Measurements from ENCODE around the gene PTGES2.
A peak's percentile ranks its signal among the peaks of the same experiment; 100 is the strongest.
"Not testable (repeated sequence)": the region's sequence is repeated elsewhere in the genome, so short reads cannot be mapped to it uniquely, and the experiment has no call there.

PTGES2 gene

DNA sequence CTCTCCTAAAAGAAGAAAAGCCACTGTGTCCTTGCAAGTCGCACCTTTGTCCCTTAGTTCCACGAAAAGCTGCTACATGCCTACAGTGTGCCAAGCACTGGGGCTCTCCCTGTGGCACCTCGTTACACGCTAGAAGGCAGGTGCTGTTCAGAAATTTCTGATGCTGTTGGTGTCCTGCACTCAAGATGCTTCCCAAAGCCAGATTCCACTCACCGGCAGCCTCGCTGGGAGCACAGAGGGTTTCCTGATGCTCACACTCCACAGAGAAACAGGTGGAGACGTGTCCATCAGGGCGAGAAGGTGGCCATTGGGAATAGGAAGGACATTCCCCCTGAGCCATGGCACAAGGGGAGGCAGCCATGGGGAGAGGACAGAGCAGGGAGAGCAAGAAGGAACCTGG is 3.8 kb upstream of the PTGES2 start:
- not testable (repeated sequence) for ATAC-seq; H3K27me3 Mint-ChIP-seq; H3K27ac Mint-ChIP-seq; H3K4me3 Mint-ChIP-seq; DNase-seq; H3K36me3 Mint-ChIP-seq (ENCODE audit: low read depth); H3K9me3 Mint-ChIP-seq
- H3K4me1 Mint-ChIP-seq: peaks cover 15% of the 10 kb centered on the region

GRCh38 chr9:128130651-128131050 is 3.1 kb upstream of the PTGES2 start:
- H3K27me3 Mint-ChIP-seq; H3K36me3 Mint-ChIP-seq (ENCODE audit: low read depth); DNase-seq; H3K27ac Mint-ChIP-seq; H3K4me3 Mint-ChIP-seq; H3K9me3 Mint-ChIP-seq; ATAC-seq: not testable (repeated sequence)
- H3K4me1 Mint-ChIP-seq: peaks cover 21% of the 10 kb centered on the region

DNA sequence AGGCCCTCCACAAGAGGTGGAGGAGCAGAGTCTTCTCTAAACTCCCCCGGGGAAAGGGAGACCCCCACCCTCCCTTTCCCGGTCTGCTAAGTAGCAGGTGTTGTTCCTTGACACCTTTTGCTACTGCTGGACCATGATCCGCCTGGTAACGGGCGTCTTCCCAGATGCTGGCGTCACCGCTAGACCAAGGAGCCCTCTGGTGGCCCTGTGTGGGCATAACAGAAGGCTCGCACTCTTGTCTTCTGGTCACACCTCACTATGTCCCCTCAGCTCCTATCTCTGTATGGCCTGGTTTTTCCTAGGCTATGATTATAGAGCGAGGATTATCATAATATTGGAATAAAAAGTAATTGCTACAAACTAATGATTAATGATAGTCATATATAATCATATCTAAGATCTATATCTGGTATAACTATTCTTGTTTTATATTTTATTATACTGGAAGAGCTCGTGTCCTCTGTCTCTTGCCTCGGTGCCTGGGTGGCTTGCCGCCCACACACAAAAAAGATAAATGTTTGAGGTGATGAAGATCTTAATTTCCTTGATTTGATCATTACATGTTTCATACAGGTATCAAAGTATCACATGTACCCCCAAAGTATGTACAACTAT is 2.6 kb upstream of the PTGES2 start:
- ATAC-seq; H3K36me3 Mint-ChIP-seq (ENCODE audit: low read depth); H3K27me3 Mint-ChIP-seq; H3K9me3 Mint-ChIP-seq; H3K27ac Mint-ChIP-seq: not testable (repeated sequence)
- H3K4me1 Mint-ChIP-seq: peaks cover 26% of the 10 kb centered on the region
- peak; percentile 60 for DNase-seq
- peak overlapping the region; percentile 54 for H3K4me3 Mint-ChIP-seq

DNA sequence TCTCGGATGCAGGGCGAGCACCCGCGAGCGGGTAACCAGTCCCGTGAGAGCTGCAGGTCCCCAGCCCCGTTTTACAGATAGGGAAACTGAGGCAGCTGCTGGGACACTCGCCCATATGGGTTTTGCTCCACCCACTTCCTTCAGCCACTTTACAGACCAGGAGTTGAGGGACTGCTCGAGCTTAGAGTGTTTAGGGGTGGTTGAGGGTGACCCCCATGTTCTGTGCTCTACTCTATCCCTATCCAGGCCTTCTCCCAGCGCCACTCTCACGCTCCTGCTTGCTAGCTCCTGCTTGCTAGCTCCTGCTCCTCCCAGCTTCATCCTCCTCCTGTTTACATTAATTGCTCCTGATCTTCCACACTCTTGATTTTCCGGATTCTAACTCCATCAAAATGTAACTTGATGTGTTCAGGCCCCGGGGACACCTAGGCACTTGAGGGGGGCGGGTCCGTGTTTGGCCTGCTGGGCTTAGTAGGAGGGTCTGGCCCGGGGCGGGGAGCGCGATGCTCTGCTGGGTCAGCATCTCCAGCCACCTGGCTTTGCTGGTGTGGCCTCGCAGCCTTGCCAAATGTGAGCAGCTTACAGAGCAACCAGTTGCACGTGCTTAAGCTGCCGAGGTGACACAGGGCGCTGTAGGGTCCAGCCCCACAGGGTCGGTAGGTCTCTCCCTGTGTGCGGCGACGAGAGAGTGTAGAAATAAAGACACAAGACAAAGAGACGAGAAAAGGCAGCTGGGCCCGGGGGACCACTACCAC is 1.5 kb upstream of the PTGES2 start:
- no peaks in the 10 kb centered on the region for H3K9me3 Mint-ChIP-seq
- DNase-seq (no peak), ATAC-seq (no peak)
- H3K4me1 Mint-ChIP-seq: peaks cover 31% of the 10 kb centered on the region
- peak overlapping the region; percentile 99 for H3K27ac Mint-ChIP-seq
- H3K4me3 Mint-ChIP-seq: peak overlapping the region; percentile 97
- H3K27me3 Mint-ChIP-seq: peaks cover 9% of the 10 kb centered on the region
- peaks cover 6% of the 10 kb centered on the region for H3K36me3 Mint-ChIP-seq (ENCODE audit: low read depth)

GRCh38 chr9:128127990-128128835 is 684 bp upstream of the PTGES2 start:
- Mint-ChIP-seq H3K9me3 (no peaks in the 10 kb centered on the region), H3K27me3 (peaks cover 9% of the 10 kb centered on the region), H3K36me3 (ENCODE audit: low read depth) (peaks cover 6% of the 10 kb centered on the region), H3K4me3 (peak overlapping the region; percentile 97), H3K4me1 (peaks cover 31% of the 10 kb centered on the region), H3K27ac (peak overlapping the region; percentile 99)
- ATAC-seq (peak; percentile 75), DNase-seq (peak; percentile 83)

GRCh38 chr9:128125580-128126354 is 1.8 kb downstream of the PTGES2 start:
- Mint-ChIP-seq H3K4me3 (peak overlapping the region; percentile 82), H3K9me3 (no peaks in the 10 kb centered on the region), H3K36me3 (ENCODE audit: low read depth) (peaks cover 6% of the 10 kb centered on the region), H3K27ac (peak overlapping the region; percentile 77), H3K4me1 (peaks cover 31% of the 10 kb centered on the region), H3K27me3 (no peaks in the 10 kb centered on the region)
- DNase-seq (no peak), ATAC-seq (no peak)

DNA sequence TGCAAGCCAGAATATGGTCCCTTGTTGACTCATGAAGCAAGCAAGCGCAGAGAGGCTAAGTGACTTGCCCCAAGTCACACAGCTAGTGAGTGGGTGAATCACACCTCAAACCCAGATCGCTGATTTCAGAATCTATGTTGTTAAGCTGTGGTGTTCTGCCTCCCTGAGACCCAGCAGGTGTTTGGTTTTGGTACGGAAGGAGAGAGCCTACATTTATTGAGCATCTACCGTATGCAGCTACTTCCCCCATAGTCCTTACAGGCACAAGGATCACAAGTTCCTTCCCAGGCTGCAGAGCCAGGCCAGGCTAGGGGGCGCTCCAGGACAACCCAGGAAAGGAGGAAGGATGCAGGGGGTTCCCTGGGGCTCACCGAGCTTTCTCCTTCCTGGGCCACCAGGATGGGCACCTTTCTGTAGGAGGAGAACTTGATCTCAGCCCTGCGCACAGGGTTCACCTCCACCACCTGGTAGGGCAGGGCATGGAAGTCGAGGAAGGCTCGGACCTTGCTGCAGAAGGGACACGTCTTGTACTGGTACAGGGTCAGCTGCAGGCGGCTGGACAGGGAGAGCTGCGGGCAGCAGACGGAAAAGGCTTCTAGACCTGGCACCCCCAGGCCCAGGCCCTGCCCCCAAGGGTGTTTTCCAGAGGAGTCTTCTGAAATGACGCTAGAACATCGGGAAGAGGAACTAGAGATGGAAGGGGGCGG is 2.5 kb downstream of the PTGES2 start:
- peak overlapping the region; percentile 82 for H3K4me3 Mint-ChIP-seq
- DNase-seq (peak; percentile 71), ATAC-seq (no peak)
- H3K27ac Mint-ChIP-seq: no peak overlapping the region
- peaks cover 30% of the 10 kb centered on the region for H3K4me1 Mint-ChIP-seq
- no peaks in the 10 kb centered on the region for H3K9me3 Mint-ChIP-seq
- peaks cover 6% of the 10 kb centered on the region for H3K36me3 Mint-ChIP-seq (ENCODE audit: low read depth)
- no peaks in the 10 kb centered on the region for H3K27me3 Mint-ChIP-seq

DNA sequence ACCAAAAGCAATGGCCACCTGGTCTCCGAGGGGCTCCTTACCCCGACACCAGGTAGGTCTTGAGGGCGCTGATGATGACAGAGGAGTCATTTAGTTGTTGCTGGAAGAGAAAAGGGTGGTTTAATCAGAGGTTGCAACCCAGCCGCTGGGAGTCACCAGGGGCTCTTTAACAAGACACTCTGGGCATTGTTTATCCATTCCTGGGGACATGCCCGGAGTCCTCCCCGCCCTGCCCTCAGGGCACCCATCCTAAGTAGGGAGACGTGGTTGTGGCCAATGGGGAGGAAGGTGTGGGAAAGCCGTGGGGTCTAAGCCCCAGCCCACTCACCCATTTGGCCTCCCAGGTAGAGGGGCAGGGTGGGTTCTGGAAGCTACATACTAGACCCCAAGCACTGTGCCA is 3.1 kb downstream of the PTGES2 start:
- no peak overlapping the region for H3K4me3 Mint-ChIP-seq
- H3K36me3 Mint-ChIP-seq (ENCODE audit: low read depth): peaks cover 6% of the 10 kb centered on the region
- no peak overlapping the region for H3K27ac Mint-ChIP-seq
- H3K9me3 Mint-ChIP-seq: no peaks in the 10 kb centered on the region
- DNase-seq (no peak), ATAC-seq (no peak)
- peaks cover 27% of the 10 kb centered on the region for H3K4me1 Mint-ChIP-seq
- no peaks in the 10 kb centered on the region for H3K27me3 Mint-ChIP-seq

GRCh38 chr9:128123451-128124080 is 4.0 kb downstream of the PTGES2 start:
- Mint-ChIP-seq H3K27me3 (no peaks in the 10 kb centered on the region), H3K4me1 (peaks cover 20% of the 10 kb centered on the region), H3K27ac (no peak overlapping the region), H3K9me3 (no peaks in the 10 kb centered on the region), H3K4me3 (no peak overlapping the region), H3K36me3 (ENCODE audit: low read depth) (peaks cover 6% of the 10 kb centered on the region)
- ATAC-seq: no peak
- DNase-seq: no peak

DNA sequence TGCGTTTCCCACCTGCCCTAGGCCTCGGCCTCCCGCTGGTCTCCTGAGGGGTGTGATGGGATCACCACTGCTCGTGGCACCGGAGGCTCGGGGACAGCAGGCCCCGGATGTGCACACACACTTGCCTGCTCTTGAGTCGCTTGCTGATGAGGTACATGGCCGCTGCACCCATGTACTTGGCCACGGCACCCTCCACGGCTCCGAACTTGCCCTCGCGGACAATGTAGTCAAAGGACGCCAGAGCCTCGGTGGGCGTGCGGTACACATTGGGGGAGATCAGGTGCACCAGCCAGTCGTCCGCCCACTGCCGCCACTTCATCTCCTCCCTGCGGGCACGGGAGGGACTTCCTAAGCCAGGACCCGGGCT is 4.7 kb downstream of the PTGES2 start:
- no peaks in the 10 kb centered on the region for H3K27me3 Mint-ChIP-seq
- H3K4me3 Mint-ChIP-seq: no peak overlapping the region
- H3K4me1 Mint-ChIP-seq: peaks cover 18% of the 10 kb centered on the region
- H3K9me3 Mint-ChIP-seq: no peaks in the 10 kb centered on the region
- no peak for ATAC-seq
- no peak for DNase-seq
- no peak overlapping the region for H3K27ac Mint-ChIP-seq
- H3K36me3 Mint-ChIP-seq (ENCODE audit: low read depth): peaks cover 6% of the 10 kb centered on the region

DNA sequence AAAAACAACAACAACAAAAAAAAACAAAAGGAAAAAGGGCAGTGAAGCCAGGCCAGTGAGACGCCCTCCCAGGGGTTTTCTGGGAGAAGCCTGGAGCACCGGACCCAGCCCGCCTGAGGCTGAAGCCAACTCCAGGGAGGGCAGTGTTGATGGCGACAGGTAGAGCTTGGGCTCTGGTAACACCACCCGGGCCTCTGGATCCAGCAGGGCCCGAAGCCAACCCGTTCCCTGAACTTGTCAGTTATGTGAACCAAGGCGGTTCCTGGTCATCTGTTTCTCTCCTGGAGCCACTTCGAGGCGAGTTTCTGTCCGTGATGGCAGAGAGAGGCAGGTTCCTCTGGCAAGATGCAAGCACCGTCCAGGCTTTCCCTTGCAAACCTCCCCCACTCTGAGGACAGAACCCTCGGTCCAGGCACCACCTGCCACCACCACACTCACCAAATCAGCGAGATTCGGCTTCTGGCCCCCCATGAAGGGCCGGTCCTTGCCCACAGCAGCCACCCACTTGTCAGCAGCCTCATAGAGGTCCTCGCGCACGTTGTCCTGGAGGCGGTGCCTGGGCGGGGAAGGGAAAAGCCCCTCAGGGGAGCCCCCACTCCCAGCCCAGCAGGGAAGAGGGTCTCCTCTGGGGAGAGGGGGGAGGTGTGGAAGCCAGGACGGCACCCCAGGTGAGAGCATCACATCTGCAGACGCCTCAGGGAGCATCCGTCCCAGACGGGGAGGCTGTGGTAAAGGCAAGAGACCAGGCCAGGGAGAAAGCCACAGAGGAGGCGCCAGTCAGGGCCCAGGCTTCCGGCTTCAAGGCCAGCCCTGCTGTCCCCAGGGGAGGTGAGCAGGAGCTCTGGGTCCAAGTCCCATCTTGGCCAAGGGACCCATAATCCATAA is 5.4 kb downstream of the PTGES2 start:
- H3K4me3 Mint-ChIP-seq: no peak overlapping the region
- DNase-seq (no peak), ATAC-seq (no peak)
- peaks cover 6% of the 10 kb centered on the region for H3K36me3 Mint-ChIP-seq (ENCODE audit: low read depth)
- no peaks in the 10 kb centered on the region for H3K9me3 Mint-ChIP-seq
- no peaks in the 10 kb centered on the region for H3K27me3 Mint-ChIP-seq
- H3K27ac Mint-ChIP-seq: no peak overlapping the region
- peaks cover 23% of the 10 kb centered on the region for H3K4me1 Mint-ChIP-seq

GRCh38 chr9:128121466-128121810 is 6.1 kb downstream of the PTGES2 start:
- peaks cover 6% of the 10 kb centered on the region for H3K36me3 Mint-ChIP-seq (ENCODE audit: low read depth)

More at GRCh38 chr9:128121466-128121810, 6.1 kb downstream of the PTGES2 start:
- peaks cover 24% of the 10 kb centered on the region for H3K4me1 Mint-ChIP-seq
- no peaks in the 10 kb centered on the region for H3K9me3 Mint-ChIP-seq
- ATAC-seq (no peak), DNase-seq (no peak)
- H3K27ac Mint-ChIP-seq: no peak overlapping the region
- no peaks in the 10 kb centered on the region for H3K27me3 Mint-ChIP-seq
- no peak overlapping the region for H3K4me3 Mint-ChIP-seq
